Brain microvascular endothelial cell (primary cell): ENCODE results near the gene STX16.

Experiments
- DNase-seq: peaks from one replicate; pipeline ENCODE4 v3.0.0-alpha.2; 2020
- H3K27ac ChIP-seq: fragments of 250-450 bp; sonication (Bioruptor Pico); 2 replicates; pipeline ENCODE4 v1.5.1; 2020; ENCODE audit warnings: mild to moderate bottlenecking, moderate library complexity
- H3K27me3 ChIP-seq: fragments of 250-450 bp; sonication (Bioruptor Pico); replicated peaks from 2 replicates; pipeline ENCODE4 v1.5.1; 2020; ENCODE audit warnings: mild to moderate bottlenecking
- H3K36me3 ChIP-seq: fragments of 250-450 bp; sonication (Bioruptor Pico); replicated peaks from 2 replicates; pipeline ENCODE4 v1.5.1; 2020; ENCODE audit warnings: mild to moderate bottlenecking
- H3K4me3 ChIP-seq: 2 replicates; pipeline ENCODE4 v1.5.1; 2011; ENCODE audit warnings: low read depth, mild to moderate bottlenecking, control low read depth, low read length, moderate library complexity
- CTCF ChIP-seq: IDR thresholded peaks from 2 replicates; pipeline ENCODE4 v1.5.1; 2011; ENCODE audit warnings: low read depth, mild to moderate bottlenecking, moderate library complexity, low read length, control low read depth, inconsistent platforms; ENCODE audit errors: missing control alignments
- in situ Hi-C: cut with HindIII; loops from 2 replicates; pipeline ENCODE4 v1.10.0; 2017; ENCODE audit warnings: low sequenced_read_pairs, low pct_ligation_motif_present

The STX16 gene

DNA sequence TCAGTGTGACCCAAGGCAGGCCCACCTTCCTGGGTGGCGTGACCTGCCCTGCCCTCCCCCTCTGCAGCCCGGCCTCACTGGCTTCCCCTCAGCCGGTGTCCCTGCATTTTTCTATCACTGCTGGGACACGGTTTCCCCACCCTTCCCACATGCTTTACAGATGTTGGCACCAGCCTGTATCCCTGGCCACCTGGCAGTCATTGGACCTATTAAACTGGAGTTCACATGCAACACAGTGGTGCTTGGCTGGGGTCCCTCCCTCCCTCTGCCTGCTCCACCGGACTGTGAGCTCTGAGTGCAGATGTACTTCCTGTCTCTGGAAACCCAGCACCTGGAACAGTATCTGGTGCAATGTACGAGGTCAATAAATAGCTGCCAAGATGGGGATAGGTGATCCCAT, 25.5 kb upstream of the STX16 start:
- Histone ChIP-seq H3K4me3 (no peak overlapping the region), H3K27ac (no peak overlapping the region), H3K27me3 (no peaks in the 10 kb centered on the region), H3K36me3 (no peaks in the 10 kb centered on the region)
- in situ Hi-C loops = no loop called here
- no peak for TF ChIP-seq CTCF
- DNase-seq = no peak

GRCh38 chr20:58626051-58626450, 25.0 kb upstream of the STX16 start:
- no peak for DNase-seq
- H3K27me3 ChIP-seq = no peaks in the 10 kb centered on the region
- H3K27ac ChIP-seq = no peak overlapping the region
- no peak overlapping the region for H3K4me3 ChIP-seq
- no peaks in the 10 kb centered on the region for H3K36me3 ChIP-seq
- in situ Hi-C loops = no loop called here
- TF ChIP-seq CTCF = no peak

GRCh38 chr20:58627212-58628072, 23.6 kb upstream of the STX16 start:
- in situ Hi-C loops = no loop called here
- Histone ChIP-seq H3K36me3 (no peaks in the 10 kb centered on the region), H3K27me3 (no peaks in the 10 kb centered on the region), H3K4me3 (no peak overlapping the region), H3K27ac (no peak overlapping the region)
- DNase-seq = no peak
- no peak for TF ChIP-seq CTCF

- no peak overlapping the region for H3K27ac ChIP-seq
- no peak overlapping the region for H3K4me3 ChIP-seq
- DNase-seq = no peak
- H3K36me3 ChIP-seq = no peaks in the 10 kb centered on the region
- no peak for TF ChIP-seq CTCF
- H3K27me3 ChIP-seq = no peaks in the 10 kb centered on the region
- in situ Hi-C loops = no loop called here
These were observed 22.4 kb upstream of the STX16 start for GRCh38 chr20:58628491-58629214.

- DNase-seq = no peak
- no peaks in the 10 kb centered on the region for H3K27me3 ChIP-seq
- H3K36me3 ChIP-seq = no peaks in the 10 kb centered on the region
- TF ChIP-seq CTCF = no peak
- in situ Hi-C loops = no loop called here
- H3K27ac ChIP-seq = no peak overlapping the region
- no peak overlapping the region for H3K4me3 ChIP-seq
These were observed 21.9 kb upstream of the STX16 start for GRCh38 chr20:58629215-58629580.
